HFFc6 (cell line): ENCODE results near the gene C8G. TPM values are rescaled to one million over a fixed set of nuclear protein-coding genes. Genes with fewer than 3 reads are reported as not detected.

Source experiments
- DNase-seq: peaks from one replicate; pipeline ENCODE4 v3.0.0-alpha.2; 2018
- H3K27ac Mint-ChIP-seq: 2 replicates; pipeline ENCODE4 v1.8.0; 2020; ENCODE audit warnings: mild to moderate bottlenecking, mixed read lengths
- H3K27me3 Mint-ChIP-seq: 2 replicates; pipeline ENCODE4 v1.8.0; 2021; ENCODE audit warnings: mild to moderate bottlenecking, moderate library complexity, mixed read lengths; ENCODE audit not compliant: insufficient read depth
- H3K36me3 Mint-ChIP-seq: 2 replicates; pipeline ENCODE4 v1.8.0; 2021; ENCODE audit warnings: low read depth, mixed read lengths
- H3K4me1 Mint-ChIP-seq: 2 replicates; pipeline ENCODE4 v1.8.0; 2020; ENCODE audit warnings: low read depth, mixed read lengths
- H3K4me3 Mint-ChIP-seq: 2 replicates; pipeline ENCODE4 v1.8.0; 2020; ENCODE audit warnings: mild to moderate bottlenecking, moderate library complexity, mixed read lengths
- H3K9me3 Mint-ChIP-seq: 2 replicates; pipeline ENCODE4 v1.8.0; 2020; ENCODE audit warnings: mild to moderate bottlenecking, mixed read lengths
- total RNA-seq, 6 experiments: library from RNA; stranded (reverse); fragmentation: NEBNext Ultra II Directional; extraction: Animal tissue kit (Norgen Biotek cat#: 25700); gene quantifications; 2 replicates in 1 of 6; 3 replicates in 5 of 6; pipeline ENCODE4 v1.2.3, GENCODE V29; 2021
- TF ChIP-seq, protein P1 (sequence below): fragments of 200-600 bp; sonication (generic); IDR thresholded peaks from 2 replicates; pipeline ENCODE4 v1.5.0; 2021; ENCODE audit warnings: antibody characterized with exemption, mild to moderate bottlenecking

Gene C8G
- total RNA-seq, 6 experiments from 2014 or later: 0.51 to 1.8 (median 0.97) TPM

DNA sequence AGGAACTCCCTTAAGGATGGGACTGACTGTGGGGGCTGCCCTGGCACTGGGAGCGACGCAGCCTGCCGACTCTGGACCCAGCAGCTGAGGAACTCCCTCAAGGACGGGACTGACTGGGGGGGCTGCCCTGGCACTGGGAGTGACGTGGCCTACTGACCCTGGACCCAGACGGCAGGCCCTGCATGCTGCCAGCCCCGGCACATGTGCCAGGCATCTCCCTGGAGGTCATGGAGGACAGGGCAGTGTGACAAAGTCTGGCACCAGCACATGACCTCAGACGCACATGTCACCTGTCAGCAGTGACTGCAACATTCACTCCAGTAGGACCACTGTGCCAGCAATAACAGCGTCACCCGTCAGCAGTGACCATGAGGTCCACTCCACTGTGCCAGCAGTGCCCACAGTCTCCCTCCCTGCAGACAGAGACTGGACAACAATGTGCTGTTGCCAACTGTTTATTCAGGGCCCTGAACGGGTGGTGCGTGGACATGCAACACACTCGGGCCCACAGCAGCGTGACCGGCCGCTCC lies 5.0 kb upstream of the C8G start:
- Mint-ChIP-seq H3K4me1 (peaks cover 4% of the 10 kb centered on the region; the same call in 1 of the 2 replicates), H3K9me3 (no peaks in the 10 kb centered on the region), H3K27me3 (no peaks in the 10 kb centered on the region; the same call in none of the 2 replicates), H3K4me3 (no peak overlapping the region), H3K27ac (no peak overlapping the region), H3K36me3 (peaks cover 12% of the 10 kb centered on the region)
- TF ChIP-seq, protein P1, sequence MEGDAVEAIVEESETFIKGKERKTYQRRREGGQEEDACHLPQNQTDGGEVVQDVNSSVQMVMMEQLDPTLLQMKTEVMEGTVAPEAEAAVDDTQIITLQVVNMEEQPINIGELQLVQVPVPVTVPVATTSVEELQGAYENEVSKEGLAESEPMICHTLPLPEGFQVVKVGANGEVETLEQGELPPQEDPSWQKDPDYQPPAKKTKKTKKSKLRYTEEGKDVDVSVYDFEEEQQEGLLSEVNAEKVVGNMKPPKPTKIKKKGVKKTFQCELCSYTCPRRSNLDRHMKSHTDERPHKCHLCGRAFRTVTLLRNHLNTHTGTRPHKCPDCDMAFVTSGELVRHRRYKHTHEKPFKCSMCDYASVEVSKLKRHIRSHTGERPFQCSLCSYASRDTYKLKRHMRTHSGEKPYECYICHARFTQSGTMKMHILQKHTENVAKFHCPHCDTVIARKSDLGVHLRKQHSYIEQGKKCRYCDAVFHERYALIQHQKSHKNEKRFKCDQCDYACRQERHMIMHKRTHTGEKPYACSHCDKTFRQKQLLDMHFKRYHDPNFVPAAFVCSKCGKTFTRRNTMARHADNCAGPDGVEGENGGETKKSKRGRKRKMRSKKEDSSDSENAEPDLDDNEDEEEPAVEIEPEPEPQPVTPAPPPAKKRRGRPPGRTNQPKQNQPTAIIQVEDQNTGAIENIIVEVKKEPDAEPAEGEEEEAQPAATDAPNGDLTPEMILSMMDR: no peak
- no peak for DNase-seq

DNA sequence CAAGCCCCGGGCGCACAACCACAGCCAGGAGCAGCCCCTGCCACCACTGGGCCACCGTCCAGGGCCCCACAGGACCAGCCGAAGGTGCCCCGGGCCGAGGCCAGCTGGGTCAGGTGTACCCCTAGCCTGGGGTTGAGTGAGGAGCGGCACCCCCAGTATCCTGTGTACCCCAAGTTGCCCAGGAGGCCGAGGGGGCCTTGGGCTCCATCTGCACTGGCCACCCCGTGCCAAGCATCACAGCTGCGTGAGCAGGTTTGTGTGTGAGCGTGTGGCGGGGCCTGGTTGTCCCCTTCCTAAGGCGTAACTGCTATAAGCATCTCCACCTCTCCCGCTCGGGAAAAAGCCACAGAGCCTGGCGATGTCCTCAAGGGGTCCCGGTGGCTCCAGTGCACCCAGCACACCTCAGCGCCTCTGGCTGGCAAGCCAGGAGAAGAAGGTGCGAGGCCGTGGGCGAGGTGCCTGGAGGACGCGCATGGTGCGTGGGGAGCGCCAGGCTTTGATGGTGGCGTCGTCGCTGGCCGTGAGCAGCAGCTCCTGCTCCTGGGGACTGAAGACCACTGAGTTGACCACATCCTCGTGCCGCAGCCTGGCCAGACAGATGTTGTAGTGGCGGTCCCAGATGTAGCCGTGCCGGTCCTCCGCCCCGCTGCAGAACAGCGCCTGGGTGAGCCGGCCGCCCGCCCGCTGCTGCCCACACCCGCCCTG lies 4.4 kb upstream of the C8G start:
- DNase-seq: no peak
- H3K4me3 Mint-ChIP-seq: no peak overlapping the region
- peaks cover 12% of the 10 kb centered on the region for H3K36me3 Mint-ChIP-seq
- H3K4me1 Mint-ChIP-seq: peaks cover 4% of the 10 kb centered on the region; the same call in 1 of the 2 replicates
- H3K9me3 Mint-ChIP-seq: no peaks in the 10 kb centered on the region
- H3K27ac Mint-ChIP-seq: no peak overlapping the region
- no peaks in the 10 kb centered on the region; the same call in none of the 2 replicates for H3K27me3 Mint-ChIP-seq
- TF ChIP-seq, protein P1: no peak

DNA sequence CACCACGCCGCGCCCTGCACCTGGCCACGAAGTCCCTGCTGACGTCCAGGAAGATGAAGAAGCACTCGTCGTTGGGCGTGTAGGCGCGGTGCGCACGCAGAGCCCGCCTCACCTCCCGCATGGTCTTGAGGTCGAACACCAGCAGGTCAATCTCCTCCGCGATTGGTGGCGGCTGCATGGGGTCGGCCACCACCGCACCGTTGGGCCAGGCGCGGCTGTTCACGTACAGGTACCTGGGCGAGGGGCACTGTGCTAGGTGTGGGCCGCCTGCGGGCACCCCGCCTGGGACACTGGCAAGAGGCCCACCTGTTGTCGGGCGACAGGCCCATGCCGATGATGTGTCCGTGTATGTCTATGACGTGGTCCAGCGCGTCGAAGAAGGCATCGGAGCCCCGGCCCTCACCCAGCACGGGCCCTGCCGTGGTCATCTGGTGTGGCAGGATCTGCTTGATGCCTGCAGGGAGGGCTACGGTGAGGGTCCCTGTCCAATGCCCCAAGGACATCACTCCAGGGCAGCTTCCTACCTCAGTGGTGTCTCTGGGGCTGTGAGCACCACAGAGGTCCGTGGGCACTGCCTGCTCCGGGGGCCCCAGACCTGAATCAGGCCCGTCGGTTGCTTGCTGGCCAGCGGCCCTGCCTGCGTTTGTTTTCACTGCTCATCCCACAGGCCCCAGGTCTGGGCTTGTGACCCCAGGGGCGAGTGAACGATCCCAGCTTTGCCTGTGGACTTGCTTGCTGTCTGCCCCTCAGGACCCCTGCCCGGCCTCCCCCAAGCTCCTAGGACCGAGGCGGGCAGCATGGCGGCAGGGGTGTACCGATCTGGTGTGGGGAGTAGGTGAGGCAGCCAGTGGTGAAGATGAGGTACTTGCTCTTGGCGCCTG lies 3.6 kb upstream of the C8G start:
- peaks cover 4% of the 10 kb centered on the region; the same call in 1 of the 2 replicates for H3K4me1 Mint-ChIP-seq
- no peak overlapping the region for H3K27ac Mint-ChIP-seq
- no peak overlapping the region for H3K4me3 Mint-ChIP-seq
- H3K9me3 Mint-ChIP-seq: no peaks in the 10 kb centered on the region
- TF ChIP-seq, protein P1: no peak
- H3K27me3 Mint-ChIP-seq: no peaks in the 10 kb centered on the region; the same call in none of the 2 replicates
- peaks cover 12% of the 10 kb centered on the region for H3K36me3 Mint-ChIP-seq
- no peak for DNase-seq

DNA sequence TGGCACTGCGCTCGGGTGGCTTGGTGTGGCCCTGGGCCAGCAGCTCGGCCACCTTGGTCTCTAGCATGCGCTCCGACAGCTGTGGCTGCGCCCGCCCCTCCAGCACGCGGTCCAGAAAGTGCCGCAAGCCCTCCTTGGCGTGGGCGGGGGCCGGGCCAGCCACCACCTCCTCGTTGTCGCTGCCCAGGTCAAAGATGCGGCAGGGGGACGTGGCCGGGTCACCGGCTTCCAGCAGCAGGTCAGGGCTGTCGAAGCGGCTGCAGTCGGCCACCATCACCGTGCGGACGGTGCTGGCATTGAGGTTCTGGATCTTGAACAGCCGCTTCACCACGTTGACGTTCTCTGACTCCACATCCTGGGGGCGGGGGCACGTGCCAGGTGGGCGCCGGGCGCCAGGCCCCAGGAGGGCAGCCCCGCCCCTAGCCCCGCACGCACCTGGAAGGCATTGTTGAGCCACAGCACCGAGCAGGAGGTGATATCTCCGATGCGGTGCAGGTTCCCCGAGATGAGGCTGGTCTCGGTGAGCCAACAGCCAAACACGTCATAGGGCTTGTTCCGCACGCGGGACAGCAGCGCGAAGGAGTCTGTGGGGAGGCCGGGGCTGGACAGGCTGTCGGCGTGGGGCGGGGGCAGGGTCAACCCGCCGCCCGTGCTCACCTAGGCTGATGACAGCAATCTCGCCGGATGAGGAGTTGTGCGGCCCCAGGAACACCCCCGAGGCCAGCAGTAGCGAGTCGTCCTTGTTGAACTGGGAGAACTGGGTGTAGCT lies 2.7 kb upstream of the C8G start:
- no peaks in the 10 kb centered on the region; the same call in none of the 2 replicates for H3K27me3 Mint-ChIP-seq
- H3K9me3 Mint-ChIP-seq: no peaks in the 10 kb centered on the region
- DNase-seq: no peak
- TF ChIP-seq, protein P1: no peak
- H3K36me3 Mint-ChIP-seq: peaks cover 12% of the 10 kb centered on the region
- peaks cover 4% of the 10 kb centered on the region; the same call in 1 of the 2 replicates for H3K4me1 Mint-ChIP-seq
- H3K27ac Mint-ChIP-seq: no peak overlapping the region
- no peak overlapping the region for H3K4me3 Mint-ChIP-seq

DNA sequence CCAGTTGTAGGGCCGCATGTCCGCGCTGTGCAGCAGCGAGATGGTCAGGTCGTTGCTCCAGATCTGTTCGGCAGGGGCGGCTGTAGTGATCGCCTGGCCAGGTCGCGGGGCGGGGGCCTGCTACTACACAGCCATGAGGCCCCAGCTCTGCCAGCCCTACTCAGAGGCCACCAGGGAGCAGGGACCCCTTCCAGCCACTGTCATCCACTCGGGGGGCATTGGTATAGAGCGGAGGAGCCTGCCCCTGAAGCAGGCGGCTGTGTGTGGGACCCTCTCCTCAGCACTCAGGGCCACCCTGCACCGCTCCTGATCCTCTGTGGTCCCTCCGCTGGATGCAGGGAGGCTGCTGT lies 2.2 kb upstream of the C8G start:
- H3K9me3 Mint-ChIP-seq: no peaks in the 10 kb centered on the region
- TF ChIP-seq, protein P1: no peak
- peaks cover 12% of the 10 kb centered on the region for H3K36me3 Mint-ChIP-seq
- H3K4me3 Mint-ChIP-seq: peak overlapping the region; percentile 80; the same call in 1 of the 2 replicates
- H3K27ac Mint-ChIP-seq: no peak overlapping the region
- H3K27me3 Mint-ChIP-seq: no peaks in the 10 kb centered on the region; the same call in none of the 2 replicates
- H3K4me1 Mint-ChIP-seq: peaks cover 4% of the 10 kb centered on the region
- DNase-seq: no peak
